Measurements from ENCODE around the gene PCOLCE2.

PCOLCE2 gene

DNA sequence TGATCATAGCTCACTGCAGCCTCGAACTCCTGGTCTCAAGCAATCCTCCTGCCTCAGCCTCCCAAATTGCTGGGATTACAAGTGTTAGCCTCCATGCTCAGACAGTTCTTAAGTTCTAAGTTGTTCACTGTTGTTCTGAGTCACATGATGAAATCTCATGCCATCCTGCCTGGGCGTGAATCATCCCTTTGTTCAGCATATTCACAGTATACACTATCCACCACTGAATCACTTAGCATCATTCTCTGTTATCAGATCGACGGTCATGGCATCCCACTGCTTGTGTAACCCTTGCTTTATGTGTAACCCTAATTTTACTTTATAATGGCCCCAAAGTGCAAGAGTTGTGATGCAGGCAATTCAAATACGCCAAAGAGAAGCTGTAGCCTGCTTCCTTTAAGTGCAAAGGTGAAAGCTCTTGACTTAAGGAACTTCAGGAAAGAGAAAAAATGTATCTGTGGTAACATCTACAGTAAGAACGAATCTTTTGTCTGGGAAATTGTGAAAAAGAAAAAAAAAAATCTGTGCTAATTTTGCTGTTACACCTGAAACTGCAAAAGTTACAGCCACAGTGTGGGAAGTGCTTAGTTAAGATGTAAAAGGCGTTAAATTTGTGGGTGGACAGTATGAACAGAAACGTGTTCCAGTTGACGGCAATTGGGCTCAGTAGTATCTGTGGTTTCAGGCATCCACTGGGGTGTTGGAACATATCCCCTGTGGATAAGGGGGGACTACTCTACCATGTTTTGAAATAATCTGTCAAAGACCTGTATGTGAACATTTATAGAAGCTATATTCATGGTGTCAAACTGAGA lies 80.6 kb downstream of the PCOLCE2 start:
- DNase-seq: no peak

DNA sequence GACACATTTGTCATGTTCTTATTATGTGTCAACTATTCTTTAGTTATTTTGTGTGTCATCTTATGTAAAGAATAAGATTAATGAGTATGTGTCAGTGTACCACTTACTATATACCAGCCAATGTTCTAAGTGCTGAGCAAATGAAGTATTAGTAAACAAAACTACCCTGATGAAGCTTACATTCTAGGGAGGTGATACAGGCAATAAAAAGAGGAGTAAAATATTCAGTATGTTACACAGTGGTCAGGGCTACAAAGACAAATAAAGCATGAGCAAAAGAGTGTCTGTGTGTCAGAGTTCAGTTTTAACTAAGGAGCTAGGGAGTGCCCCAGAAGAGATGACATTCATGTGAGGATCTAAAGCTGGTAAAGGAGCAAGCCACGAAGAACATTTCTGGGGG lies 86.0 kb downstream of the PCOLCE2 start:
- DNase-seq: no peak

DNA sequence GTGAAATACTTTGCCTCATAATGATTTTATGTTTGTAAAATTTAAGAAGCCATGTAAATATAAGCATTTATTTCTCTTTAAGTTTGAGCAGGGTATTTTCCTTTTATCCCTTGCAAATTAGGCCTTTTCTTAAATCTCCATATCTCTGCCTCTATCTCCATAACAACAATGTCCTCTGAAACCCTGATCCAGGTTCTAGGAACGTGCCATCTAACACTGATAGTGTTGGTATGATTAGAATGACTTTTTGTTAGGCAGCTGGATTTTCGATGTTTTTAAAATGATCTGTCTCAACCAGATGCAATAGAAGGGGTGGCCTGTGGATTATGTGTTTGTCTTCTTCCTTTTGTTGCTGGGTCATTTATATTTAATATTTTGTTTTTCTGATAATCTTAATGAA lies 87.1 kb downstream of the PCOLCE2 start:
- DNase-seq: no peak

DNA sequence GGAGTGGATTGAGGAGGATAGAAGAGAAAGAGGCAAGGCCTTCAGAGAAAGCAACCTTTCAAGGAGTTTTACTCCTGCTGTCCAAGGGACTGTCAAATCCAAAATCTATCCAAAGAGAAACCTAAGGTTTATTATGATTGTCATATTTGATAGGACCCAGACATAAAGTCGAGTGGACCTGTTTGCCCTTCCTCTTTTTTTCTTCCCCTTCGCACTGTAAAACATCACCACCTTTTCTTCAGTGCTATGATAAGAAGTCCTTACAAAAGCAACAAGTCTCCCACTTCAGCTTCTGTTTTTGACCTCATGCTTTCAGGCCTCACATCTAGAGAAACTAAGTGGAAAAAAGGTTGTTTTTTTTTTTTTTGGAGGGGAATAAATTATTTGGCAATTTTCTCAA lies 92.1 kb downstream of the PCOLCE2 start:
- DNase-seq: no peak

DNA sequence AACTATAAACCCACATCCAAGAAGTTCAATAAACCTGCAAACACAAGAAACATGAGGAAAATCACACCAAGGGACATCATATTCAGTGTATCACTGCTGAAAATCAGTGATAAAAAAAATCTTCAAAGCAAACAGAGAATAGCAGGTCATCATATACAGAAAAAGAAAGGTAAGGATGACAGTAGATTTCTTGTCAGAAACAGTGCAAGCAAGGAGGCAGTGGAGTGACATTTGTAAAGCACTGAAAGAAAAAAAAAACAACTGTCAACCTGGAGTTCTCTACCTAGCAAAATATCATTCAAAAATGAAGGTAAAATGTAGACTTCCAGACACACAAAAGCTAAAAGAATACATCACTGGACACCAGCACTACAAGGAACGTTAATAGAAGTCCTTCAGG lies 93.6 kb downstream of the PCOLCE2 start:
- no peak for DNase-seq

DNA sequence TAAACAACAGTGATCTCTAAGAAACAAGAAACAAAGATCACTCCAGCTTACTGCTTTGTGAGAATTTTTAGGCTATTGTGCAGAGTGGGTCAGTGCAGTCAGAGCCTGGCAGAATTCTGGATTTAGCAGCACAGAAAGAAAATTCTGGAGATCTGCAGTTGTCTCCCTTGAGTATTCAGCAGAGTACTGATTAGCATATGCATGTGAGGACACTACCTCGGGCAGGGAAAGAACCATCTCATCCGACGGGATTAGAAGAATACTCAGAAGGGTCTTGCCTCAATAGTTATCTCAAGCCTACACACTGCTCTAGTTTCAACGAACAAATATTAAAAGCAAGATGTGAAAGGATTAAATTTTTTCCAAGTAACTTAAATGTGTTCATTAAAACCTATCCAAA lies 94.4 kb downstream of the PCOLCE2 start:
- no peak for DNase-seq

DNA sequence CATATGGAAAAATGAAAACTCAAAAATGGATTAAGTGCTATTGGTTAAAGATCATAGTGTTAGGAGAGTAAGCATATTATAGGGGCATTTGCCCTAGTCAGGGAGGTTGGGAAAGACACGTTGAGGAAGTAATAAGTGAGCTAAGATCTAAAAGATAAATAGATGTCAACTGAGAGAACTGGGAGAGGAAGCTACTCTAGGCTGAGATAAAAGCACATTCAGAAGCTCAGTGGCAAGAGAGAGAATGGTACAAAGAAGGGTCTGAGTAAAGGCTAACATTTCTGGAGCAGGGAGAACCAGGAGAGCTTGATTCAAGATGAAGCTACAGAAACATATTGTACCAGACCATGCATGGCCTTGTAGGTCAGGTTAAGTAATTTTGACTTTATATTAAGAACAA lies 101.2 kb downstream of the PCOLCE2 start:
- DNase-seq: no peak

DNA sequence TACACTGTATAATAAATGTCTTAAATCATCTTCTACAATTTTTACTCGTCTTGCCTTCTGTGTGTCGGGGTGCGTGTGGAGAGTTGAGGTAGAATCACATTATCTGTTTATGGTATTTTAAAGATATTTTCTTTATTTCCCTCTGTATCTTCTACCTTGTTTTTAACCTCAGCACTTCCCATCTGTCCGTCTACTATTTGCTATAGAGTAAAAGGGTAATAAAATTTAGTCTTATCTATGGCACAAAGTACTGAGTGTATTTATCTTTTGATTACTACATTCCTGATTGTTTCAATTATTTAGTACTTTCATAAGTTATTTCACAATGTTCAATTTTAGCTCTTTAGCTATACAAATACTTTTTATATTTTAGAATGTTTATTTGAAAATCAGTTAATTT lies 102.9 kb downstream of the PCOLCE2 start:
- DNase-seq: no peak

DNA sequence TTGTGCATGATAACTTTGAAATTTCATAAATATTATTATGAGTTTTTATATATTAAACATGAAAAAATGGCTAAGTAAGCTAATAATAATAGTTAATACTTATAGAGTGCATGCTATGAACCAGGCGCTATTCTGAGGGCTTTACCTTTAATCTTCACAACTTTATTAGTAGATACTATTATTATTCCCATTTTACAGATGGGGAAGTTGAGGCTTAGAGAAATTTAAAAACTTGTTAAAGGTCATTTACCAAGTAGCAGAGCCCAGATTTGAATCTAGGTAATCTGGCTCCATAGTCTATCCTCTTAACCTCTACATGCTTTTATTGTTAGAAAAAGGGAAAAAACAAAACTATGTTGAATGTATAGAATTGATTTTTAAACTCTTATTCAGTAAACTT lies 104.7 kb downstream of the PCOLCE2 start:
- no peak for DNase-seq

DNA sequence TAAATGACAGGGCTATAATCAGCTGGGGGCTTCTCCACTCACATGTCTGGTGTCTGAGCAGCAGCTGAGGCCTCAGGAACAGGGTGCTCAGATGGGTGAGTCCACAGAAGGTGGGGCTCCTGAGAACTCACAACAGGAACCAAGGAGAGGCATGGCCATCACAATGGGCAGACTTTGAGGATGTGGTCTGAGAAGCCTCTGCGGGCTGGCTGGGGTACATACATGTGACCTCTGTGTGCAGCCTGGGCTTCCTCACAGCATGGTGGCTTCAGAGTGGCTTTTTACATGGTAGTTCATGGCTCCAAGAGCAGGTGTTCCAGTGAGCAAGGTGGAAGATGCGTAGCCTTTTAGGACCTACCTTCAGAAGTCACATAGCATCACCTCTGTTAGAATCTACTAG lies 106.3 kb downstream of the PCOLCE2 start:
- no peak for DNase-seq

DNA sequence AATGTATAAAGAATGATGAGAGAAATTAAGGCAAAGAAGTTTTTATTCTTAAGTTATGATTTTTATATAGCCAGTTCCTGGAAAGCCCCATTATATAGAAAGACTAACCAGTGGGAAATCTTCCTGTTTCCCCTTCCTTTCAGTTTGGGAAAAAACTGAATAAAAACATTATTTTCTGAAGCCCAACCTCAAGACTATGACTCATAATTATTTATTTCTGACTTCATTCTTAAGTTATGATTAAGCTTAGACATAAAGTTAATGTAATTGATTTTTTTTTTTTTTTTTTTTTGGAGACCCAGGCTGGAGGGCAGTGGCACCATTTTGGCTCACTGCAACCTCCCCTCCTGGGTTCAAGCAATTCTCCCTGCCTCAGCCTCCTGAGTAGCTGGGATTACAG lies 109.3 kb downstream of the PCOLCE2 start:
- no peak for DNase-seq

DNA sequence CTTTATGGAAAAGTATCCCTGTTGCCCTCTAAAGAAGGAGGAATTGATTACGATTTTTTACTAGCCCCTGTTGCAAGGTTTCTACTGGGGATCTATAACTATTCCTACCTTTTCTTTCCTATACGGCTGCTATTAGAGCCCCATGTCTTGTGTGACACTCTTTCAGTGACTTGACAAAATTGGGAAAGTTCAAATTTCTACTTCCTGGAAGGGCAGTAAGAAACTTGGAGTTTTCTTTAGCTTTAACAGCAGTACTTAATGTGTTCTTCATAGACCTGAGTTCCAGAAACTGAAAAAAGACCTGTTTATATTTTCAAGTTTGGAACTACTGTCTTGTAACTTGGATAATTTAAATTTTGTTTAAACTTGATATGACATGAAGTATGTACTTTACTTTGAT lies 110.3 kb downstream of the PCOLCE2 start:
- DNase-seq: no peak

DNA sequence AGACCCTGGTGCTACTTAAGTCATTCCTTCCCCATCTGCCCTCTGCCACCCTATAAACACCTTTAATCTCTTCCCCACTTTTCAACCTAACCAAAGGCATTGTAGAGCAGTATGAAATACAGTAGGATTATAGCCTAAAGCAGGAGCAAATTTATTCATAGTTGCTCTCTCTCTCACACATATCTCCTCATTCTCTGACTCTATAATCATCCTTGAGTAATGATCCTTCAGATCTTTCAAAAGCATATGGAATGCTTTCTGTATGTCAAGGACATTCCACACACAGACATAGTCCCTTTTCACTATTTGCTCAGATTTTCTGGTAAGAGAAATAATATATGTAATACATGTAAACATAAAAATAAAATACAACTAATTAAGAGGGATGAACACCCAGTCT lies 111.0 kb downstream of the PCOLCE2 start:
- DNase-seq: no peak

DNA sequence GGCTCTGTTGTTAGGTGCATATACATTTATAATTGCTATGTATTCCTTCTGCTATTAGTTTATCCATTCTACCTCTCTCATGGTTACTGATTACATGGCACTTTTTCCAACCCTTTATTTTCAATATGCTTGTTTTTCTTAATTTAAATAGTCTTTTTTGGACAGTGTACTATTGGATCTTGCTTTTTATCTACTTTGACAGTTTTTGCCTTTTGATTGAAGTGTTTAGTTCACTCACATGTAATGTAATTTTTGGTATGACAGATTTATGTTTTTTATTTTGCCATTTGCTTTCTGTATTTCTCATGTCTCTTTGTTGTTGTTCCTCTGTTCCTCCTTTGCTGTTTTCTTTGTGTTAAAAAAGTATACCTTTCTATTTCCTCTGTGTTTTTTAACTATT lies 120.5 kb downstream of the PCOLCE2 start:
- no peak for DNase-seq
